Hepatocyte (in vitro differentiated cells): ENCODE results near the gene BICD1.

Source experiments
- CTCF ChIP-seq: fragments of 200-600 bp; sonication (generic); IDR thresholded peaks from 2 replicates; pipeline ENCODE4 v1.5.1; 2016; ENCODE audit warnings: antibody characterized with exemption, mild to moderate bottlenecking; ENCODE audit not compliant: poor library complexity
- EZH2 ChIP-seq: fragments of 200-600 bp; sonication (generic); IDR thresholded peaks from 2 replicates; pipeline ENCODE4 v1.6.1; 2016; ENCODE audit warnings: antibody characterized with exemption, mild to moderate bottlenecking, borderline replicate concordance
- EZH2phosphoT487 ChIP-seq: fragments of 200-600 bp; sonication (generic); IDR thresholded peaks from one replicate; pipeline ENCODE4 v1.6.1; 2018; ENCODE audit warnings: antibody characterized with exemption, mild to moderate bottlenecking, low read depth, moderate library complexity; ENCODE audit not compliant: unreplicated experiment, severe bottlenecking

GRCh38 chr12:32076941-32077340 is 29.7 kb upstream of the BICD1 start:
- TF ChIP-seq CTCF, result no peak
- TF ChIP-seq EZH2, result no peak
- no peak for TF ChIP-seq EZH2phosphoT487
